Left ventricle myocardium inferior (tissue), 1 donor: ENCODE measurements around the gene GUSB. TPM values are rescaled to one million over a fixed set of nuclear protein-coding genes. Genes with fewer than 3 reads are reported as not detected.
"Not testable (repeated sequence)": the region's sequence is repeated elsewhere in the genome, so short reads cannot be mapped to it uniquely, and the experiment has no call there.

ENCODE experiments used
- DNase-seq: peaks from one replicate; pipeline ENCODE4 v3.0.0-alpha.2; 2020
- H3K27ac ChIP-seq: fragments of 200-600 bp; replicated peaks from 2 replicates; pipeline ENCODE4 v1.8.0; 2021
- H3K27me3 ChIP-seq: fragments of 200-600 bp; 2 replicates; pipeline ENCODE4 v1.8.0; 2021; ENCODE audit warnings: low read depth
- H3K36me3 ChIP-seq: fragments of 200-600 bp; 2 replicates; pipeline ENCODE4 v1.8.0; 2021
- H3K4me1 ChIP-seq: fragments of 200-600 bp; 2 replicates; pipeline ENCODE4 v1.8.0; 2021
- H3K4me3 ChIP-seq: fragments of 200-600 bp; 2 replicates; pipeline ENCODE4 v1.8.0; 2021; ENCODE audit warnings: mild to moderate bottlenecking, moderate library complexity
- H3K9me3 ChIP-seq: fragments of 200-600 bp; replicated peaks from 2 replicates; pipeline ENCODE4 v1.8.0; 2021
- CTCF ChIP-seq: fragments of 200-600 bp; IDR thresholded peaks from 2 replicates; pipeline ENCODE4 v1.8.0; 2021; ENCODE audit warnings: antibody characterized with exemption, mild to moderate bottlenecking, borderline replicate concordance
- intact Hi-C: fragments of 100-400 bp; cut with micrococcal nuclease; formaldehyde crosslinking; loops from one replicate; pipeline ENCODE4 v1.11.0; 2022
- total RNA-seq: library from RNA; stranded (reverse); fragmentation: NEBNext Ultra II Directional; extraction: Animal tissue kit (Norgen Biotek cat#: 25700); gene quantifications from one replicate; pipeline ENCODE4 v1.2.1, GENCODE V29; 2021
- donor health status: DM: no; HTN: yes; CAD: no; lungs with severe emphysema.

The GUSB gene
- total RNA-seq, 1 donor from 2014 or later: 15.4 TPM

DNA sequence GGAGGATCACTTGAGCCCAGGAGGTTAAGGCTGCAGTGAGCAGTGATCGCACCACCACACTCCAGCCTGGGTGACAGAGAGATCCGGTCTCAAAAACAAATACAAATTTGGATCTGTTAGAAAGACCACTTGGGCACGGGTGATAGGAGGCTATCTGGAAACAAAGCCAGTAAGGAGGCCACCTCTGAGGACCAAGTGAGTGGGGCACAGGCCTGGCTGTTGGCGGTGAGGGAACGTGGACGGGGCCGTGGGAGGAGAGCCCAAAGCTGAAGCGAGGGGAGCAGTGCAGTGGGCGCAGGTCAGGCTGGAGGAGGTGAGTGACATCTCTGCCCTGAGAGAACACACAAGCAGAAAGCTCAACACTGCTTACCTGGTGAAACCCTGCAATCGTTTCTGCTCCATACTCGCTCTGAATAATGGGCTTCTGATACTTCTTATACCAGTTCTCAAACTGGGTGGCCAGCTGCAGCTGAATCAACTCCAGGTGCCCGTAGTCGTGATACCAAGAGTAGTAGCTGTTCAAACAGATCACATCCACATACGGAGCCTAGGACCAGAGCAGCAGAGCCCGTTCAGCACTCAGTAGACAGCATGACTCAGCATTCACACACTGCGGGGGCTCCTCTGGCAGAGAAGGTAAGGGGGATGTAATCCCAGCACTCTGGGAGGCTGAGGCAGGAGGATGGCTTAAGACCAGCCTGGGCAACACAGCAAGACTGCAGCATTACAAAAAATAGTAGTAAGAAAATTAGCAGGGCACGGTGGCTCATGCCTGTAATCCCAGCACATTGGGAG, 14.5 kb downstream of the GUSB start:
- H3K36me3 ChIP-seq: peaks cover 100% of the 10 kb centered on the region
- DNase-seq: no peak
- no peak overlapping the region for H3K4me3 ChIP-seq

DNA sequence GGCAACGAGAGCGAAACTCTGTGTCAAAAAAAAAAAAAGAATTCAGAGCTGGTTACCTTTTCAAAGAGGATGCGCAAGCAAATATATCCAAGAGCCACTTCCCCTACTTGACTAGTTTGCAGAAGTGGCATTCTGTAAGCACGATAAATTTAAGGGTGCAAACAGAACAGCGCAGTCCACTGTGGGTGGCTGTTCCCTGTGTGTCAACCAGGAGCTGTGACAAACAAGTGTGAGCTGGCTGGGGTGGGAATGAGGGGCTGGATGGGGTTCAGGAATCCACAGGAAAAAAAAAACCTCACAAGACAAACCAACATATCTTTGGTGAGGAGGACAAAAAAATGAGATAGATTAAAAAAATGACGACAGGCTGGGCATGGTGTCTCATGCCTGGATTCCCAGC, 15.9 kb downstream of the GUSB start:
- Histone ChIP-seq H3K36me3 (peaks cover 98% of the 10 kb centered on the region), H3K9me3 (no peaks in the 10 kb centered on the region)
- TF ChIP-seq CTCF: no peak

More for the DNA sequence above, 14.5 kb downstream of the GUSB start:
- no peak for TF ChIP-seq CTCF
- Histone ChIP-seq H3K27ac (no peak overlapping the region), H3K4me1 (no peaks in the 10 kb centered on the region), H3K9me3 (no peaks in the 10 kb centered on the region), H3K27me3 (no peaks in the 10 kb centered on the region)
- intact Hi-C loops: no loop called here

GRCh38 chr7:65964671-65965070, 17.3 kb downstream of the GUSB start:
- H3K9me3 ChIP-seq, DNase-seq, H3K4me1 ChIP-seq, H3K27ac ChIP-seq, H3K4me3 ChIP-seq, intact Hi-C loops, H3K27me3 ChIP-seq: not testable (repeated sequence)
- peaks cover 97% of the 10 kb centered on the region for H3K36me3 ChIP-seq

More for the DNA sequence above, 15.9 kb downstream of the GUSB start:
- Histone ChIP-seq H3K4me1 (no peaks in the 10 kb centered on the region), H3K27ac (no peak overlapping the region), H3K4me3 (no peak overlapping the region), H3K27me3 (no peaks in the 10 kb centered on the region)
- no peak for DNase-seq
- intact Hi-C loops: no loop called here

GRCh38 chr7:65962033-65962432, 20.0 kb downstream of the GUSB start:
- intact Hi-C loops: no loop called here
- Histone ChIP-seq H3K4me1 (no peaks in the 10 kb centered on the region), H3K27me3 (no peaks in the 10 kb centered on the region), H3K9me3 (no peaks in the 10 kb centered on the region), H3K4me3 (no peak overlapping the region), H3K36me3 (peaks cover 85% of the 10 kb centered on the region), H3K27ac (no peak overlapping the region)
- DNase-seq: no peak
- TF ChIP-seq CTCF: no peak

- Histone ChIP-seq H3K27me3 (no peaks in the 10 kb centered on the region), H3K27ac (no peak overlapping the region), H3K9me3 (no peaks in the 10 kb centered on the region), H3K36me3 (peaks cover 78% of the 10 kb centered on the region), H3K4me1 (no peaks in the 10 kb centered on the region), H3K4me3 (no peak overlapping the region)
- no peak for DNase-seq
- intact Hi-C loops: no loop called here
- no peak for TF ChIP-seq CTCF
These were observed 21.5 kb downstream of the GUSB start for GRCh38 chr7:65960351-65961074.

DNA sequence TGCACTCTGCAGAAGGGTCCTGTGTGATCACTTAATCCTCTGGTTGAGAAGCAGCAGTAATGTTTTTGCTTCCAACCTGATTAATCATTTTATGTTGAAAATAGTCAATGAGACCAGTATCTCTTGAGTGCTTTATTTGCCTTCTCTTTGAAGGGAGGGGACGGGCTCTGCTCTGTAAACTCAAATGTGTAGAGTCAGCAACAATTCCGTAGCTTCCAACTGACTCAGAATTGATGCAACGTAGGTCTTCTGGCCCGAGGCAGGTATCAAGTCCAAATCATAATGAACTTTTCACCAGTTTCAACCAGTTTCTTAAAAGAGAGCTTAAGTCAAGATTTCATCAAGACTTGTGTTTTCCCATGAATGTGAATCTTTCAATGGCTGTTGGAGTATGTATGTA, 26.3 kb downstream of the GUSB start:
- intact Hi-C loops: no loop called here
- Histone ChIP-seq H3K4me3 (no peak overlapping the region), H3K9me3 (no peaks in the 10 kb centered on the region), H3K27me3 (no peaks in the 10 kb centered on the region), H3K4me1 (no peaks in the 10 kb centered on the region), H3K27ac (no peak overlapping the region), H3K36me3 (peaks cover 50% of the 10 kb centered on the region)
- no peak for DNase-seq
- no peak for TF ChIP-seq CTCF
